HUES48 (cell line): ENCODE results near the gene MDH2.
"Not testable (repeated sequence)": the region's sequence is repeated elsewhere in the genome, so short reads cannot be mapped to it uniquely, and the experiment has no call there.

Experiments used
- H3K27ac ChIP-seq: one replicate; pipeline ENCODE4 v1.7.0; 2013; ENCODE audit warnings: low read depth, low read length, inconsistent platforms
- H3K27me3 ChIP-seq: 2 replicates; pipeline ENCODE4 v1.6.1; 2013; ENCODE audit warnings: mild to moderate bottlenecking, low read length; ENCODE audit not compliant: control insufficient read depth, insufficient read depth
- H3K36me3 ChIP-seq: 2 replicates; pipeline ENCODE4 v1.6.1; 2013; ENCODE audit warnings: low read length; ENCODE audit not compliant: control insufficient read depth, insufficient read depth
- H3K4me1 ChIP-seq: 2 replicates; pipeline ENCODE4 v1.6.1; 2013; ENCODE audit warnings: mild to moderate bottlenecking, low read length; ENCODE audit not compliant: control insufficient read depth, insufficient read depth
- H3K4me3 ChIP-seq: 2 replicates; pipeline ENCODE4 v1.5.1; 2013; ENCODE audit warnings: mild to moderate bottlenecking, low read depth, low read length
- H3K9ac ChIP-seq: 2 replicates; pipeline ENCODE4 v1.6.1; 2013; ENCODE audit warnings: mild to moderate bottlenecking, low read depth, low read length, moderate library complexity
- H3K9me3 ChIP-seq: 2 replicates; pipeline ENCODE4 v1.6.1; 2013; ENCODE audit warnings: low read length; ENCODE audit not compliant: control insufficient read depth, insufficient read depth

MDH2 gene

DNA sequence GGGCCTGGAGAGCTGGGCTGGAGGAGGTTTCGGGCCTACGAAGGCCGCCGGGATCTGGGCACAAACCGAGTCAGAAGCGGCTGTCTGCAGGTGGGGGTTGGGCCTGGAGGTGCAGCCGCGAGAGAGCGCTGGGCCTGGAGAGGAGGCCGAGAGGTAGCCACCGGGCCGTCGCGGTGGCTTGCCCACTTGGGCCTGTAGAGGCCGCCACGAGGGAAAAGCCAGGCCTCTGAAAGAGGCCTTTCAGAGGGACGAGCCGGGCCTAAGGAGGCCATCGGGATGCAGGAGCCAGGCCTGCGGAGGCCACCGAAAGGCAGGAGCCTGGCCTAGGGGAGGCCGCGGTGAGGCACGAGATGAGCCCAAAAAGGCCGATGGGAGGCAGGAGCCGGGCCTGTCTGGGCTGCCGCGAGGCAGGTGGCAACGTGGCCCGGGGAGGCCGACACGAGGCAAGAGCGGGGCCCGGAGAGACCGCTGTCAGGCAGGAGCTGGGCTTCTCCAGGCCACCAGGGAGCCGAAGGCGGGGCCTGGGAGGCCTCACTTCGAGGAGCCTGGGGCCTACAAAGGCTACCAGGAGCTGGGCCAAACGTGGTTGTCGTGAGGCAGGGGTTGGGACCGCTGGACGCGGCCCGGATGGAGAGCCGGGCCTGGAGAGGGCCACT, 25.6 kb downstream of the MDH2 start:
- no peaks in the 10 kb centered on the region for H3K9me3 ChIP-seq
- no peaks in the 10 kb centered on the region for H3K27me3 ChIP-seq
- no peak overlapping the region for H3K4me3 ChIP-seq
- H3K36me3 ChIP-seq, result no peaks in the 10 kb centered on the region
- peaks cover 3% of the 10 kb centered on the region; the same call in 1 of the 2 replicates for H3K4me1 ChIP-seq
- H3K27ac ChIP-seq, result no peak overlapping the region
- no peak overlapping the region for H3K9ac ChIP-seq

- Histone ChIP-seq H3K4me1 (no peaks in the 10 kb centered on the region), H3K27ac (no peak overlapping the region), H3K27me3 (no peaks in the 10 kb centered on the region)
Observed at GRCh38 chr7:76074306-76074971, 26.5 kb downstream of the MDH2 start.

GRCh38 chr7:76074972-76075370, 27.1 kb downstream of the MDH2 start:
- Histone ChIP-seq H3K27me3 (no peaks in the 10 kb centered on the region), H3K4me1 (no peaks in the 10 kb centered on the region), H3K36me3 (no peaks in the 10 kb centered on the region), H3K4me3 (no peak overlapping the region), H3K9ac (no peak overlapping the region), H3K27ac (no peak overlapping the region), H3K9me3 (no peaks in the 10 kb centered on the region)

More at GRCh38 chr7:76074306-76074971, 26.5 kb downstream of the MDH2 start:
- no peaks in the 10 kb centered on the region for H3K36me3 ChIP-seq
- no peaks in the 10 kb centered on the region for H3K9me3 ChIP-seq
- no peak overlapping the region for H3K9ac ChIP-seq
- no peak overlapping the region for H3K4me3 ChIP-seq

- Histone ChIP-seq H3K4me3 (no peak overlapping the region), H3K36me3 (no peaks in the 10 kb centered on the region), H3K9me3 (no peaks in the 10 kb centered on the region), H3K27me3 (no peaks in the 10 kb centered on the region), H3K4me1 (no peaks in the 10 kb centered on the region), H3K9ac (no peak overlapping the region), H3K27ac (no peak overlapping the region)
Observed at GRCh38 chr7:76076995-76077394, 29.1 kb downstream of the MDH2 start.

DNA sequence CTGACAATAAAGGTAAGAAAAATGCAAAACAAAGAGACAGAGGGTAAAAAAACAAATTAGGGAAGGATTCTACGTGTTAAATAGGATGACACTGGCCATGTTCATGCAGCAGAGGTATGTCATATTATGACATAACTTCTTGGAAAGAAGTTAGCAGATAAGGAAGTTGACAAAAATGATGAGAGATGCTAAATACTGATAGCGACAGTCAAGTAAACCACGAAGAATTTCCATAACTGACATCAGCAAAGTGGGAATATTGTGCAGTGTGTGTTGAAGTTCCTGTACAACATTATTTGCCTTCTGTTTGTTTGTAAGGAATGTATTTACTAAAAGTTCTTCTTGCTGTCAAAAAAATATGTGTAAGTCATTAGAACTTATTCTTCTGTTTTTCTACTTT, 29.5 kb downstream of the MDH2 start:
- Histone ChIP-seq H3K9me3 (no peaks in the 10 kb centered on the region), H3K4me1 (no peaks in the 10 kb centered on the region), H3K4me3 (no peak overlapping the region)

DNA sequence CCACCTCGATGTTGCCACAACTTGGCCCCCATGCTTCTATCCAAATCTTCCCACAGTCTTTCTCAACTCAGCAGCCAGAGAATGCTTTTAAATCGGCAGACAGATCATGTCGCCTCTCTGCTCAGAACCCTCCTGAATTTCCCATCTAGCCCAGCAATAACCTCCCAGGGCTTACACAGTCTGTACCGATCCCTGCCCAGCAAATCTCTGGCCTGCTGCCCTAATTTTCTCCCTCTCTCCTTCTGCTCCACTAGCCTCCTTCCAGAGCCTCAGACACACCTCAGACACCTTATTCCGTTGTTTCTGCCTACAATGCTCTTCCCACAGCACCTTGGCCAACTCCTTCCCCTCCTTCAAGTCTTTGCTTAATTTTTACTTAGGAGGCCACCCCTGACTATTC, 32.3 kb downstream of the MDH2 start:
- H3K4me1 ChIP-seq, result no peaks in the 10 kb centered on the region
- H3K4me3 ChIP-seq, result no peak overlapping the region
- H3K9ac ChIP-seq, result no peak overlapping the region
- H3K36me3 ChIP-seq, result no peaks in the 10 kb centered on the region
- H3K27me3 ChIP-seq, result no peaks in the 10 kb centered on the region
- H3K27ac ChIP-seq, result no peak overlapping the region
- H3K9me3 ChIP-seq, result no peaks in the 10 kb centered on the region

More for the DNA sequence above, 29.5 kb downstream of the MDH2 start:
- no peak overlapping the region for H3K9ac ChIP-seq
- H3K36me3 ChIP-seq, result no peaks in the 10 kb centered on the region
- no peaks in the 10 kb centered on the region for H3K27me3 ChIP-seq
- no peak overlapping the region for H3K27ac ChIP-seq

DNA sequence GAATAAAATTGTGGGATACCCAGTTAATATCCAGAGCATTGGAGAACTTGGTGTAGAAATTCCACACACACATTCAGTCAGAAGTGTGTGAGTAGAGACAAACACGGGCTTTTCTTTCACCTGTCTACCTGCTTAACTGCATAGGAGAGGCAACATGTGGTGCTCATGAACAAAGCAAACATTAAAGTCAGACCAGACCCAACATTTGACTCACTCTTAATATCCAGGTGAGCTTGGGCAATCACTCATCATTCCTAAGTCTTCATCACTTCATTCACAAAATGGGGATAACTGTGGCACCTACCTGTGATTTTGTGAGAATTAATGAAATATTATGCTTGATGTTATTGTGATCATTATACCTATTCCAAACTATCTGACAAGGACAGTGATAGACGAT, 36.2 kb downstream of the MDH2 start:
- H3K4me3 ChIP-seq, H3K4me1 ChIP-seq, H3K9me3 ChIP-seq, H3K36me3 ChIP-seq, H3K9ac ChIP-seq, H3K27me3 ChIP-seq, H3K27ac ChIP-seq: not testable (repeated sequence)

DNA sequence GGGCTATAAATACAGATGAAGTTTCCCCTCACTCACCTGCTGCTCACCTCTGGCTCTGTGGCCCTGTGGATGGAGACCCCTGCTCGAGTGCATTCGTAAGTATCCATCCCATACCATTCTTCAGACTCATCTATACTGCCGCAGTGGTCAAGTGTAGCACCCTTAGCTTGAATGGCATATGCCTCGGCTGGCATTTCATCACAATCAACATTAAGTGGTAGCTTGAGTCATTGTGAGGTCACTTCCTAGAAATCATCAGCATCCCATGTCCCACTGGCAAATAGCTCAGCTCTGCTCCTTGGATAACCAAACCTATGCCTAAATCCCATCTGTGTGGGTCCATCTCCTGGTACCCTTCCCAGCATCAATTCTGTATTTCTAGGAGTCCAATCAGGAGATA, 38.2 kb downstream of the MDH2 start:
- H3K9me3 ChIP-seq, result no peaks in the 10 kb centered on the region
- H3K27ac ChIP-seq, result no peak overlapping the region
- no peak overlapping the region for H3K4me3 ChIP-seq
- no peak overlapping the region for H3K9ac ChIP-seq
- no peaks in the 10 kb centered on the region for H3K36me3 ChIP-seq
- H3K4me1 ChIP-seq, result no peaks in the 10 kb centered on the region
- H3K27me3 ChIP-seq, result no peaks in the 10 kb centered on the region

- H3K36me3 ChIP-seq, H3K4me1 ChIP-seq, H3K4me3 ChIP-seq, H3K9ac ChIP-seq, H3K9me3 ChIP-seq, H3K27ac ChIP-seq, H3K27me3 ChIP-seq: not testable (repeated sequence)
Observed at GRCh38 chr7:76087362-76087791, 39.5 kb downstream of the MDH2 start.

- H3K27me3 ChIP-seq, result no peaks in the 10 kb centered on the region
- H3K4me3 ChIP-seq, result no peak overlapping the region
- no peaks in the 10 kb centered on the region for H3K4me1 ChIP-seq
- no peak overlapping the region for H3K27ac ChIP-seq
- no peaks in the 10 kb centered on the region for H3K9me3 ChIP-seq
- no peaks in the 10 kb centered on the region for H3K36me3 ChIP-seq
- H3K9ac ChIP-seq, result no peak overlapping the region
Observed at GRCh38 chr7:76089865-76090475, 42.1 kb downstream of the MDH2 start.

DNA sequence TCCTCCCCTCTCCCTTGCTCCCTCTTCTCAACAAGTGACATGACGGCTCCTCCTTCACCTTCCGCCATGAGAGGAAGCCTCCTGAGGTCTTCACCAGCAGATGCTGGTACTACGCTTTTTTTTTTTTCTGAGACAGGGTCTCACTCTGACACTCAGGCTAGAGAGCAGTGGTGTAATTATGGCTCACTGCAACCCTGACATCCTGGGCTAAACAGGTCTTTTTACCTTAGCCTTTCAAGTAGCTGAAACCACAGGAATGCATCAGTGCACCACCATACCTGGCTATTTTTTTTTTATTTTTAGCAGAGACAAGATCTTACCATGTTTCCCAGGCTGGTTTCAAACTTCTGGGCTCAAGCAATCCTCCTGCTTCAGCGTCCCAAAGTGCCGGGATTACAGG, 43.6 kb downstream of the MDH2 start:
- Histone ChIP-seq H3K36me3 (no peaks in the 10 kb centered on the region), H3K4me3 (no peak overlapping the region), H3K27ac (no peak overlapping the region), H3K27me3 (no peaks in the 10 kb centered on the region), H3K4me1 (no peaks in the 10 kb centered on the region), H3K9ac (no peak overlapping the region), H3K9me3 (no peaks in the 10 kb centered on the region)
